ENCODE data around the gene GPATCH2L. TPM values are rescaled to one million over a fixed set of nuclear protein-coding genes. Genes with fewer than 3 reads are reported as not detected.

Gene GPATCH2L
- total RNA-seq, 1 experiment from 2014 or later, result 76.7 TPM

GRCh38 chr14:76212242-76212641 is 60.5 kb downstream of the GPATCH2L start:
- Histone ChIP-seq H3K27ac (ENCODE audit: insufficient read length, low read depth, low read length) (no peak overlapping the region), H3K4me2 (ENCODE audit: insufficient read depth, insufficient read length, low read length) (no peak overlapping the region), H2BK15ac (ENCODE audit: low read depth, low read length) (no peak overlapping the region), H4K5ac (ENCODE audit: insufficient read length, low read depth, low read length) (no peak overlapping the region), H3K4ac (ENCODE audit: low read depth, low read length) (no peak overlapping the region), H3K23me2 (ENCODE audit: insufficient read length, low read depth, low read length, poor library complexity, severe bottlenecking) (no peaks in the 10 kb centered on the region), H2BK5ac (ENCODE audit: insufficient read length, low read length) (no peak overlapping the region), H3K56ac (ENCODE audit: insufficient read length, low read depth, low read length) (no peak overlapping the region), H3K79me2 (ENCODE audit: insufficient read depth, low read length) (no peaks in the 10 kb centered on the region), H3T11ph (ENCODE audit: low read length) (no peak overlapping the region), H3K9ac (ENCODE audit: extremely low read depth, insufficient read length, low read length) (no peak overlapping the region), H3K9me3 (ENCODE audit: control insufficient read depth, low read depth, low read length) (no peaks in the 10 kb centered on the region), H3K23ac (ENCODE audit: insufficient read length, low read depth, low read length) (no peak overlapping the region), H3K4me1 (ENCODE audit: insufficient read depth, low read length) (no peaks in the 10 kb centered on the region; the same call in 1 of the 2 replicates), H2BK120ac (ENCODE audit: low read depth, low read length, poor library complexity, severe bottlenecking) (no peak overlapping the region), H3K18ac (ENCODE audit: insufficient read length, low read depth, low read length) (no peak overlapping the region), H3K27me3 (ENCODE audit: insufficient read depth, low read length) (no peaks in the 10 kb centered on the region), H3K79me1 (ENCODE audit: insufficient read depth, low read depth, low read length, poor library complexity, severe bottlenecking) (no peaks in the 10 kb centered on the region), H4K20me1 (ENCODE audit: control insufficient read depth, insufficient read depth, insufficient read length) (no peaks in the 10 kb centered on the region), H2BK12ac (ENCODE audit: insufficient read length, low read depth, low read length) (no peak overlapping the region), H2BK20ac (ENCODE audit: low read depth, low read length, poor library complexity, severe bottlenecking) (no peak overlapping the region), H2AFZ (ENCODE audit: low read length) (no peak overlapping the region), H4K8ac (replicated peaks; ENCODE audit: insufficient read length, low read depth, low read length) (no peak overlapping the region), H3K14ac (ENCODE audit: insufficient read depth, low read length) (no peak overlapping the region), H4K91ac (ENCODE audit: insufficient read length, low read depth, low read length) (no peak overlapping the region), H2AK5ac (ENCODE audit: insufficient read length, low read length) (no peak overlapping the region)
- no peak for DNase-seq
- TF ChIP-seq, protein P1, sequence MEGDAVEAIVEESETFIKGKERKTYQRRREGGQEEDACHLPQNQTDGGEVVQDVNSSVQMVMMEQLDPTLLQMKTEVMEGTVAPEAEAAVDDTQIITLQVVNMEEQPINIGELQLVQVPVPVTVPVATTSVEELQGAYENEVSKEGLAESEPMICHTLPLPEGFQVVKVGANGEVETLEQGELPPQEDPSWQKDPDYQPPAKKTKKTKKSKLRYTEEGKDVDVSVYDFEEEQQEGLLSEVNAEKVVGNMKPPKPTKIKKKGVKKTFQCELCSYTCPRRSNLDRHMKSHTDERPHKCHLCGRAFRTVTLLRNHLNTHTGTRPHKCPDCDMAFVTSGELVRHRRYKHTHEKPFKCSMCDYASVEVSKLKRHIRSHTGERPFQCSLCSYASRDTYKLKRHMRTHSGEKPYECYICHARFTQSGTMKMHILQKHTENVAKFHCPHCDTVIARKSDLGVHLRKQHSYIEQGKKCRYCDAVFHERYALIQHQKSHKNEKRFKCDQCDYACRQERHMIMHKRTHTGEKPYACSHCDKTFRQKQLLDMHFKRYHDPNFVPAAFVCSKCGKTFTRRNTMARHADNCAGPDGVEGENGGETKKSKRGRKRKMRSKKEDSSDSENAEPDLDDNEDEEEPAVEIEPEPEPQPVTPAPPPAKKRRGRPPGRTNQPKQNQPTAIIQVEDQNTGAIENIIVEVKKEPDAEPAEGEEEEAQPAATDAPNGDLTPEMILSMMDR (conservative IDR thresholded peaks at IDR 0.05), result no peak
- Mint-ChIP-seq H3K9me3 (peaks cover 0 to 3% of the 10 kb centered on the region in 2 experiments; a peak in 3 of 5 replicates), H3K4me3 (no peak overlapping the region), H3K27ac (no peak overlapping the region), H3K27me3 (ENCODE audit: low read depth) (no peaks in the 10 kb centered on the region), H3K4me1 (peaks cover 14 to 15% of the 10 kb centered on the region in 2 experiments), H3K36me3 (ENCODE audit: insufficient read depth in 1 of 3, low read depth in 3 of 3) (peaks cover 0 to 1% (median 0%) of the 10 kb centered on the region in 3 experiments; a peak in 1 of 7 replicates)
- no CpG with 5 or more reads among the region's 3 CpGs for WGBS (ENCODE audit: extremely low coverage, insufficient read length, low lambda C conversion rate)

All from H9 (cell line).